ENCODE results near the gene POLD1.
A peak's percentile ranks its signal among the peaks of the same experiment; 100 is the strongest.

POLD1 gene

GRCh38 chr19:50427997-50428425 lies 43.9 kb downstream of the POLD1 start:
- Histone ChIP-seq H4K8ac (ENCODE audit: low read depth, low read length) (no peak overlapping the region), H2BK12ac (ENCODE audit: low read length) (no peak overlapping the region), H3K9me3 (ENCODE audit: insufficient read depth, low read depth, low read length) (peaks cover 3% of the 10 kb centered on the region), H2BK5ac (ENCODE audit: low read depth, low read length, poor library complexity) (no peak overlapping the region), H2AFZ (ENCODE audit: insufficient read depth, low read length, poor library complexity) (no peak overlapping the region), H3K27me3 (ENCODE audit: insufficient read depth, low read length) (no peaks in the 10 kb centered on the region), H3K36me3 (ENCODE audit: control insufficient read depth in 1 of 2, insufficient read depth in 2 of 2, low read length in 2 of 2) (no peaks in the 10 kb centered on the region), H3K4ac (ENCODE audit: low read depth, low read length) (no peak overlapping the region), H2AK5ac (ENCODE audit: low read length) (no peak overlapping the region), H3K4me2 (ENCODE audit: low read length) (no peak overlapping the region), H4K91ac (ENCODE audit: low read depth, low read length) (no peak overlapping the region), H3K18ac (ENCODE audit: low read length) (no peak overlapping the region), H3K4me1 (ENCODE audit: control insufficient read depth in 1 of 2, insufficient read depth in 2 of 2, low read length in 2 of 2) (peaks cover 6 to 8% of the 10 kb centered on the region in 2 experiments), H2BK120ac (ENCODE audit: insufficient read depth, low read length, poor library complexity) (no peak overlapping the region), H3K14ac (ENCODE audit: low read length) (no peak overlapping the region), H3K79me2 (ENCODE audit: control insufficient read depth, insufficient read depth, low read length, poor library complexity) (peaks cover 2% of the 10 kb centered on the region), H3K9ac (ENCODE audit: low read length) (no peak overlapping the region), H3K79me1 (ENCODE audit: low read length) (peaks cover 7% of the 10 kb centered on the region), H3K23ac (ENCODE audit: low read length) (no peak overlapping the region), H3K27ac (ENCODE audit: low read depth, low read length) (no peak overlapping the region), H4K12ac (ENCODE audit: low read depth, low read length) (no peak overlapping the region), H3K4me3 (ENCODE audit: low read depth, low read length) (no peak overlapping the region)
- peak; percentile 68 to 74 for DNase-seq
- no CpG with 5 or more reads among the region's 38 CpGs for WGBS (ENCODE audit: extremely low coverage, insufficient coverage, insufficient read length)

GRCh38 chr19:50428772-50429463 lies 44.8 kb downstream of the POLD1 start:
- Histone ChIP-seq H2BK120ac (ENCODE audit: insufficient read depth, low read length, poor library complexity) (no peak overlapping the region), H2AK5ac (ENCODE audit: low read length) (no peak overlapping the region), H2BK12ac (ENCODE audit: low read length) (no peak overlapping the region), H3K23ac (ENCODE audit: low read length) (no peak overlapping the region), H3K79me2 (ENCODE audit: control insufficient read depth, insufficient read depth, low read length, poor library complexity) (peaks cover 2% of the 10 kb centered on the region), H3K9me3 (ENCODE audit: insufficient read depth, low read depth, low read length) (peaks cover 3% of the 10 kb centered on the region), H3K18ac (ENCODE audit: low read length) (no peak overlapping the region), H2AFZ (ENCODE audit: insufficient read depth, low read length, poor library complexity) (no peak overlapping the region), H3K9ac (ENCODE audit: low read length) (no peak overlapping the region), H3K4ac (ENCODE audit: low read depth, low read length) (no peak overlapping the region), H4K12ac (ENCODE audit: low read depth, low read length) (no peak overlapping the region), H3K14ac (ENCODE audit: low read length) (no peak overlapping the region), H4K91ac (ENCODE audit: low read depth, low read length) (no peak overlapping the region), H2BK5ac (ENCODE audit: low read depth, low read length, poor library complexity) (no peak overlapping the region), H3K4me3 (ENCODE audit: low read depth, low read length) (no peak overlapping the region), H3K4me1 (ENCODE audit: control insufficient read depth in 1 of 2, insufficient read depth in 2 of 2, low read length in 2 of 2) (peaks cover 6 to 8% of the 10 kb centered on the region in 2 experiments), H3K27ac (ENCODE audit: low read depth, low read length) (no peak overlapping the region), H3K36me3 (ENCODE audit: control insufficient read depth in 1 of 2, insufficient read depth in 2 of 2, low read length in 2 of 2) (no peaks in the 10 kb centered on the region), H4K8ac (ENCODE audit: low read depth, low read length) (no peak overlapping the region), H3K4me2 (ENCODE audit: low read length) (no peak overlapping the region), H3K79me1 (ENCODE audit: low read length) (peaks cover 7% of the 10 kb centered on the region), H3K27me3 (ENCODE audit: insufficient read depth, low read length) (no peaks in the 10 kb centered on the region)
- no peak for DNase-seq
- WGBS (ENCODE audit: extremely low coverage, insufficient coverage, insufficient read length), result no CpG with 5 or more reads among the region's 7 CpGs

GRCh38 chr19:50430888-50431342 lies 46.8 kb downstream of the POLD1 start:
- peaks cover 6 to 8% of the 10 kb centered on the region in 2 experiments for H3K4me1 ChIP-seq (ENCODE audit: control insufficient read depth in 1 of 2, insufficient read depth in 2 of 2, low read length in 2 of 2)
- H2BK5ac ChIP-seq (ENCODE audit: low read depth, low read length, poor library complexity), result no peak overlapping the region
- no peak overlapping the region for H2BK120ac ChIP-seq (ENCODE audit: insufficient read depth, low read length, poor library complexity)
- H4K8ac ChIP-seq (ENCODE audit: low read depth, low read length), result peak overlapping the region; percentile 64
- H3K4me3 ChIP-seq (ENCODE audit: low read depth, low read length), result no peak overlapping the region
- H3K79me2 ChIP-seq (ENCODE audit: control insufficient read depth, insufficient read depth, low read length, poor library complexity), result peaks cover 2% of the 10 kb centered on the region
- no peak overlapping the region for H3K18ac ChIP-seq (ENCODE audit: low read length)
- no peak overlapping the region for H2BK12ac ChIP-seq (ENCODE audit: low read length)
- H3K27me3 ChIP-seq (ENCODE audit: insufficient read depth, low read length), result no peaks in the 10 kb centered on the region
- no CpG with 5 or more reads among the region's 13 CpGs for WGBS (ENCODE audit: extremely low coverage, insufficient coverage, insufficient read length)
- H4K12ac ChIP-seq (ENCODE audit: low read depth, low read length), result no peak overlapping the region
- no peak overlapping the region for H3K4ac ChIP-seq (ENCODE audit: low read depth, low read length)
- H3K14ac ChIP-seq (ENCODE audit: low read length), result no peak overlapping the region
- H3K4me2 ChIP-seq (ENCODE audit: low read length), result peak overlapping the region; percentile 94
- no peak overlapping the region for H2AK5ac ChIP-seq (ENCODE audit: low read length)
- no peak overlapping the region for H4K91ac ChIP-seq (ENCODE audit: low read depth, low read length)
- H3K27ac ChIP-seq (ENCODE audit: low read depth, low read length), result no peak overlapping the region
- H3K23ac ChIP-seq (ENCODE audit: low read length), result no peak overlapping the region
- H3K9me3 ChIP-seq (ENCODE audit: insufficient read depth, low read depth, low read length), result peaks cover 3% of the 10 kb centered on the region
- H3K9ac ChIP-seq (ENCODE audit: low read length), result no peak overlapping the region
- peak overlapping the region; percentile 84 for H2AFZ ChIP-seq (ENCODE audit: insufficient read depth, low read length, poor library complexity)
- H3K36me3 ChIP-seq (ENCODE audit: control insufficient read depth in 1 of 2, insufficient read depth in 2 of 2, low read length in 2 of 2), result no peaks in the 10 kb centered on the region
- peaks cover 7% of the 10 kb centered on the region for H3K79me1 ChIP-seq (ENCODE audit: low read length)
- DNase-seq, result no peak

- peak; percentile 77 to 87 for DNase-seq
- no peaks in the 10 kb centered on the region for H3K36me3 ChIP-seq (ENCODE audit: control insufficient read depth in 1 of 2, insufficient read depth in 2 of 2, low read length in 2 of 2)
- no peak overlapping the region for H4K12ac ChIP-seq (ENCODE audit: low read depth, low read length)
- no peaks in the 10 kb centered on the region for H3K27me3 ChIP-seq (ENCODE audit: insufficient read depth, low read length)
- H3K4me1 ChIP-seq (ENCODE audit: control insufficient read depth in 1 of 2, insufficient read depth in 2 of 2, low read length in 2 of 2), result peaks cover 6 to 8% of the 10 kb centered on the region in 2 experiments
- H3K9ac ChIP-seq (ENCODE audit: low read length), result peak overlapping the region; percentile 1
- peak overlapping the region; percentile 94 for H3K4me2 ChIP-seq (ENCODE audit: low read length)
- H3K79me1 ChIP-seq (ENCODE audit: low read length), result peaks cover 7% of the 10 kb centered on the region
- peak overlapping the region; percentile 70 for H3K14ac ChIP-seq (ENCODE audit: low read length)
- H3K9me3 ChIP-seq (ENCODE audit: insufficient read depth, low read depth, low read length), result peaks cover 3% of the 10 kb centered on the region
- H3K18ac ChIP-seq (ENCODE audit: low read length), result peak overlapping the region; percentile 39
- peak overlapping the region; percentile 62 for H2BK120ac ChIP-seq (ENCODE audit: insufficient read depth, low read length, poor library complexity)
- no peak overlapping the region for H2BK12ac ChIP-seq (ENCODE audit: low read length)
- H4K91ac ChIP-seq (ENCODE audit: low read depth, low read length), result no peak overlapping the region
- no peak overlapping the region for H2BK5ac ChIP-seq (ENCODE audit: low read depth, low read length, poor library complexity)
- H3K79me2 ChIP-seq (ENCODE audit: control insufficient read depth, insufficient read depth, low read length, poor library complexity), result peaks cover 2% of the 10 kb centered on the region
- no peak overlapping the region for H3K23ac ChIP-seq (ENCODE audit: low read length)
- peak overlapping the region; percentile 81 for H4K8ac ChIP-seq (ENCODE audit: low read depth, low read length)
- peak overlapping the region; percentile 84 for H2AFZ ChIP-seq (ENCODE audit: insufficient read depth, low read length, poor library complexity)
- no peak overlapping the region for H3K4ac ChIP-seq (ENCODE audit: low read depth, low read length)
- H2AK5ac ChIP-seq (ENCODE audit: low read length), result no peak overlapping the region
- no CpG with 5 or more reads among the region's 54 CpGs for WGBS (ENCODE audit: extremely low coverage, insufficient coverage, insufficient read length)
- H3K4me3 ChIP-seq (ENCODE audit: low read depth, low read length), result peak overlapping the region; percentile 74
- H3K27ac ChIP-seq (ENCODE audit: low read depth, low read length), result no peak overlapping the region
Measured at GRCh38 chr19:50431343-50432220, 47.4 kb downstream of the POLD1 start.

Data from trophoblast cell (in vitro differentiated cells and primary cell).